Caki2 (cell line): ENCODE measurements around the gene VAC14. TPM values are rescaled to one million over a fixed set of nuclear protein-coding genes. Genes with fewer than 3 reads are reported as not detected.
"Not testable (repeated sequence)": the region's sequence is repeated elsewhere in the genome, so short reads cannot be mapped to it uniquely, and the experiment has no call there.

Experiments
- DNase-seq: peaks from one replicate; pipeline ENCODE4 v3.0.0-alpha.2; 2015; ENCODE audit warnings: low read depth
- in situ Hi-C: cut with HindIII; loops from 2 replicates; pipeline ENCODE4 v1.10.0; 2016; ENCODE audit warnings: low sequenced_read_pairs, low pct_unique_long_range_greater_than_20kb, mixed read lengths
- total RNA-seq: library from RNA; depleted of rRNA; stranded (reverse); fragments of >200 nt; shearing (Covaris generic); gene quantifications from 2 replicates; pipeline ENCODE4 v1.2.3, GENCODE V29; 2014; ENCODE audit warnings: low replicate concordance

VAC14 gene
- total RNA-seq, 1 experiment from 2014 or later = 56.6 TPM

DNA sequence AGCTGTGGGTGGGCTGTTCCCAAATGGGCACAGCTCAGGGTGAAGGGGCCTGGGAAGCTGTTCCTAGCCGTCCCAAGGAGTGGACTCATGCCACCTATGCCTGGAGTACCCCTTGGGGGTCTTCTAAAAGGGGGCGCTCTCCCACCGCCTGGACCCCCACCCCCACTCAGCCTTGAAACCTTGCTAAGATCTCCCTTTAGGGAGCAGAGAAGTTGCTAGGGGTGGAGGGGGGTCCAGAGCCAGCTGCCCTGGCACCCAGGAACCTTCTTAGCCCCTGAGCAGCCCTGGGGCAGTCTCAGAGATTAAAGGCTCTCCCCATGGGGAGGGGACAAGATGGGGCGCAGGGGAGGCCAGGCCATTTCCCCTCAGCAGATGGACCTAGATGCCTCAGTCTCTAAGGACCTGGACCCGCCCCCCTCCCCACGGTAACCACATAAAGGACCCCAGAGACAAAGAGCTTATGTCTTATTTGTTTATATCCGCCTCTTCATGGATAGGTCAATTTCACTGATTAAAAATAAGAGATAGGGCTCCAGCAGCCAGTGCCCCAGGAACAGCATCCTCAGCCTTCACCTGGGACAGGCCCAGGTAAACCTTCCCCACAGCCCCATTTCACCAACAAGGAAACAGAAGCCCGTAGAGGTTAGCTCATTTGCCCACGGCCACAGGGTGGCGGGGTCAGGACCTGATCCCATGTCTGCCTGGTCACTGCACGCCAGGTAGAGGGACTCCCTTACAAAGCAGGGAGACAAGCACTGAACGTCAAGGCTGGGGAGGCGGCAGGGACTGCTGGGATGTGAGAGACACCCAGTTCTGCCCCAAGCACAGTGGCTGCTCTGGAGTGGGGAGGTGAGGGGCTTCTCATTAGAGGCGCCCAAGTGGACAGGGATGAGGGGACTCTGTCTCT, 118.5 kb downstream of the VAC14 start:
- in situ Hi-C loops = no loop called here

DNA sequence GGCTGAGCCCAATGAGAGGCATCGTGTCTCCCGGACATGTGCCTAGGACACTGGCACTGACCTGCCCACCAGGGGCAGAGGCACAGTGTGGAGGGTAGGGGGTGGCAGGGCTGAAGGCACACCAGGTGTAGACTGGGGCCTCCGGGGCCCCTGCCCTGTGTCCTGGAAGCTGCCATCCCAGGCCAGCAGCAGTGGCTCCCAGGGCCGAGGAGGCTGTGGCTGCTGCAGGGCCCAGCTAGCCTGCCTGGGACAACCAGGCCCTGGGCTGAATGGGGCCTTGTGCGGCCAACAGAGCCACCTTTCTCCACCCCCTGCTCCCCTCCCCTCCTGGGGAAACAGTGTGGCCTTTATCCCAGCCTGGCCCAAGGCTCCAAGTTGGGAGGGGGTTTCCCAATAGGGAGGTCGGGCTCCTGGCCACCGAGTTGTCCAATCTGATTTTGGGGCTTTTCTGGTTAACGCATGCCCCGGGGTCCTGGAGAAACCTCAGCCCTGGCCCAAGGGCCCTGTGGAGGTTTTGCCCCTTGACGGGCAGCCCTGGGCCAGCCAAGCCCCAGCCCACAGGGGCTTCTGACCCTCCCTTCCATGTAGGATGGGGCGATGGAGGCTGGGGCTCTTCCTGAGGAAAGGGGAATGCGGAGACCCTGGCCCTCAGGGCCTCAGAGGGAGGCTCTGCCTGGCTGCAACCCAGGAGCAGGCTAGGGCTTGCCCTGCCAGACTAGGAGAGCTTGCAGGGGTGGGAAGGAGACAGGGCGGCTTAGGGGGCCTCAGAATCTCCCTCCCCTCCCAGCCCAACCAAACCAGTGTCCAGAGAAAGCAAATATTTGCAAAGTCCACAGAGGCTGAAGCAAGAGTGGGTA, 119.3 kb downstream of the VAC14 start:
- in situ Hi-C loops = no loop called here
- DNase-seq = no peak

More for the DNA sequence above, 118.5 kb downstream of the VAC14 start:
- no peak for DNase-seq

DNA sequence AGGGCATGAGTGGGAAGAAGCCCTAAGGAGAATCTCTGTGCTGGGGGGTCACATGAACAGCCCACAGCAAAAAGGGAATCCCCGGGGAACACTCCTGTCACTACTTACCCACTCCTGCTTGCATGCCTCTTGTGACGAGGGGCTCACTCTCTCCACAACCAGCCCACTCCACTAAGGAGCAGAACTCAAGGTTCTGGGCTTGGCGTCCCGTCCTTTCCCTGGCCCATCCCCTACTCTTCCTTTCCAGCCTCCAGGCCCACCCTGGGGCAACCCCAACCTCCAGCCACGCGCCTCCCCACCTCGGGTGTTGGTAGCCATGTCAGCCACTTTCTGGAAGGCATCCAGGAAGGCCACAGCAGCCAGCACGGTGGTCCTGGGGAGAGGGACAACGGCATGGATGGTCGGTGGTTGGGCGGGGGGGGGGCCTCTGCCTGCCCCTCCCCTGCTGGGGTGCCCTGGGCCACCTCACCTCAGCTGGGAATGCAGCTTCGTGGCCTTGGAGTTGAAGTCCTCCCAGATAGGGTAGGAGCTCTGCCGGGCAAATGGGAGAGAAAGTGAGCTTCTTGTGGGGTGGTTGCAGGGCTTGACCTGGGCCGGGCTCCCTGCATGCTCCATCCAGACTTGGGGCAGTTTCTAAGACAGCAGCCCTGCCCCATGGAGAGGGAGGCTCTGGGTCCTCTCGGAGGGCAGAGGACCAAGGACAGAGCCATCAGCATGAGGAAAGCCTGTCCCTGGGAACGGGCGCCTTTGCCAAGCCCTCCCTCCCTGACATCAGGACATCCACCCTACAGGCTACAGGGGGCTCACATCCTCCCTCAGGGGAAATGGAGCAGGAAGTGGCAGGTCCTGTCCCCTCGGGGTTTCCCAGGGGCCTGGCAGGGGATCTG, 120.2 kb downstream of the VAC14 start:
- in situ Hi-C loops = no loop called here
- DNase-seq = no peak

DNA sequence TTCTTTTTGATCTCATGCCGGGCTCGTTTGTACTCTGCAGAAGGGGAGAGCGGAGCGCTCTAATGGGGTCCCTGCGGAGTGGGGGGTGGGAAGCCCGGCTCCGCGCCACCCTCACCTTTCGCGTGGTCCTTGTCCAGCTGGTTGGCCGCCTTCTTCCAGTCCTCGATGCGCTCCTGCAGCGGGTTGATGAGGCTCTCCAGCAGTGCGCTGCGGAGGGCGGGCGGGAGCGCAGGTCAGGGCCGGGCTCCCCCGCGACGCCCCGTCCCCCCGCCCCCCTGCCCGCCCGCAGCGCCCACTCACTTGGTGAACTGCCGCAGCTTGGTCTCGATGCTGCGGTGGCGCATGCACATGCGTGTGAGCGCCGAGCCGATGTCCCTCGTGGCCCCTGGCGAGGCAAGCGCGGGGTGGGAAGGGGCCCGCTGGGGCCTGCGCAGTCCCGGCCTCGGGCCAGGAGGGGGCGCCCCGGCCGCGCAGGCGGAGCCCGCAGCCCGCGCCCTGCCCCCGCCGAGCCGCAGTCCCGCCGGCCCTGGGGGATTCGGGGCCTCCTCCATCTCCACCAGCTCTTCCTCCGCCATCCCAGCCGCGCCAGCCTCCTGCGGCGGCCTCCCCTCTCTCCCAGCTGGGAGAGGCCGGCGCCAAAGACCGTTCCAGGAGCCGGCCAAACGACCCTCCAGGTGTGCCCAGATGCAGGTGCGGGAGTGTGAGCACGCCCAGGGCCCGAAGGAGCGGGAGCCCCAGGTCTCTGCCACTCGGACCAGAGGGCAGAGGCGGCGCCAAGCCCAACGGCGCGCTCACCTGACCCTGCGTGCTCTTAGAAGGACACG, 121.1 kb downstream of the VAC14 start:
- in situ Hi-C loops = no loop called here
- DNase-seq = no peak

DNA sequence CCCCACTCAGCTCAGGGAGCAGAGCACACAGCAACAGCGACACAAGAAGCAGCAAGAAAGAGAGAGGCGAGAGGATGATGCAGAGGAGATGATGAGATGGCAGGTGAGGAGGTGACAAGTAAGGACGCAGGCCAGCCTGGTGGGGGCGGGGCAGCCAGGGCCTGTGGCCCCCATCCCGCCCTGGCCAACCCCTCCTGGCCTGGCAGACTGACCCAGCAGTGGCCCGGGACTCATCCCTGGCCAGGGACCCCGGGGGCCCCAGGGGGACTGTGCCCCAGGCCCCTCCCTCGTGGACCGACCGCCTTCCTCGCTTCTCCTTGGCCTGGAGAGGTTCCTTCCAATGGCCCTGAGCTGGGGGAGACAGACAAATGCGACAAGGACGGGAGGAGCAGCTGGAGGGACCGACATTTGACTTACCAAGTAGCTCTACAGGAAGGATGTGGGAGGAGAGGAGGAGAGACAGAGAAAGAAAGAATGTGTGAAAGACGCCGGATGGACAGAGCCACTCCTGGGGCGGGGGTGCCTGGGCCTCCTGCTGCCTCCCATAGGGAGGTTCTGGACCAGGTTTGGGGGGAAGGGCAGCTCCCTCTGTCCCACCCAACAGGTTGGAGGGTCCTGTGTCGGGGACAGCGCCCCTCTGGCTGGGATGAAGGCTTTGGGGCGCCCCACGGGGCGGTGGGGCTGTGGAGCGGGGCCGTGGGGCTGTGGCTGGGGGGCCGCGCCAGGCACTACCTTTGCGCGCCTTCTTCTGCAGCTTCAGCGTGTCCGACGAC, 121.9 kb downstream of the VAC14 start:
- in situ Hi-C loops = no loop called here

DNA sequence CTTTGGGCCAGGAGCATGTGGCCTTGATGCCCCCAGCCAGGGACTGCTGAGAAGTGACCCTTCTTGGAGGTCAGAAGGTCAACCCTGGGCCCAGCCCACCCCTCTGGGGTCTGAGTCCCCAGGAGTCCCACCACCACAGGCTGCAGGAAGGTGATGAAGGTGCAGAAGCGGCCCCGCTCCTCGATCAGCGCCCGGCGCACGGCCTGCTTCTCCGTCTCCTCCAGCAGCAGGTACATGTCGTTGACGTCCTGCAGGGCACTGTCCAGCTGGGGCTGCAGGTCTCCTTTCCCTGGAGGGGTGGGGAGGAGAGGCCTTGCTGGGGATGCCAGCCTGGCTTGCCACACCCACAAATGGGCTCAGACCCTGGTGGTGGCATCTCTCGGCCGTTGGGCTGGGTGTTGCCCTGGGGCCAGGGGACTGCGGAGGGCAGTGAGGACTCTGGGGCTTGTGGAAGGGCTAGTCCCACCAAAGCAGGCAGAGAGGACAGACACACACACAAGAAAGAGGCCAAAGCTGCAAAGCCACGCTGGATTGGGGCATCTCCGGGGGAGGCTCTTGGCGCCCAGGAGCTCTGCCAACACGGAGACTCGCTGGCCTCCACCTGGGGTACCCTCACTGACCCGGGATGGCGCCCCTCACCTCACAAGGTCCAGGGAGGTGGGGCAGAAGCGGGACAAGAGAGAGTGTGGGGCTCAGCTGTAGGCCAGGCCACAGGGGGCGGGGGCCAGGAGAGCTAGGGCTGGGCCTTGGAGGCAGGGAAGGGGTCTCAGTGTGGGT, 122.6 kb downstream of the VAC14 start:
- no peak for DNase-seq
- in situ Hi-C loops = no loop called here

More for the DNA sequence above, 121.9 kb downstream of the VAC14 start:
- DNase-seq = no peak

DNA sequence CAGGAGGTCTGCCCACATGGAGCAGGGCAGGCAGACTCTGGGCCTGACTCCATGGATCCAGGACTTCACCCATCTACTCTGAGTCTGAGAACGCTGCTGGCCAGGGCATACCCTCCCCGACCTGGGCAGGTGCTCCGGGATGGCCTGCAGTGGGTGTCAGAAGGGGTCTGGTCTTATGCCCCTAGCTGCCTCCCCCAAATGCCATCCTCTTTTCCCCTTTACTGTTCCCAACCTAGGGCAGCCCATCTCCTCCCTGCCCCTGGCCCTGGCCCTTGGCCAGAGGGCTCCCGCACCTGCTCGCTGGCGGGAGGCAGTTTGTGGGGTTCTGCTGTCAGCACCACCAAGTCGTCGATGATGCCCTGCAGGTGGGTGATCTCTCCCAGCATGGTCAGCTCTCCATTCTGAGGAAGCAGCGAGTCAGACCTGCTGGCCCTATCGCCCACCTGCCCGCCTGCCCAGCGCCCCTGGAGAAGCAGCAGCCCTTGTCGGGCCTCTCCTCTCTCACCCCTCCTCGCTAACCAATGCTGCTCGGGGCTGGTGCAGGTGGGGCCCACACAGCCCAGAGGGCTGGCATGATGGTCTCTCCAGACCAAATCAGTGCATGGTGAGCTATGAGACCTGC, 123.3 kb downstream of the VAC14 start:
- in situ Hi-C loops = no loop called here
- no peak for DNase-seq

DNA sequence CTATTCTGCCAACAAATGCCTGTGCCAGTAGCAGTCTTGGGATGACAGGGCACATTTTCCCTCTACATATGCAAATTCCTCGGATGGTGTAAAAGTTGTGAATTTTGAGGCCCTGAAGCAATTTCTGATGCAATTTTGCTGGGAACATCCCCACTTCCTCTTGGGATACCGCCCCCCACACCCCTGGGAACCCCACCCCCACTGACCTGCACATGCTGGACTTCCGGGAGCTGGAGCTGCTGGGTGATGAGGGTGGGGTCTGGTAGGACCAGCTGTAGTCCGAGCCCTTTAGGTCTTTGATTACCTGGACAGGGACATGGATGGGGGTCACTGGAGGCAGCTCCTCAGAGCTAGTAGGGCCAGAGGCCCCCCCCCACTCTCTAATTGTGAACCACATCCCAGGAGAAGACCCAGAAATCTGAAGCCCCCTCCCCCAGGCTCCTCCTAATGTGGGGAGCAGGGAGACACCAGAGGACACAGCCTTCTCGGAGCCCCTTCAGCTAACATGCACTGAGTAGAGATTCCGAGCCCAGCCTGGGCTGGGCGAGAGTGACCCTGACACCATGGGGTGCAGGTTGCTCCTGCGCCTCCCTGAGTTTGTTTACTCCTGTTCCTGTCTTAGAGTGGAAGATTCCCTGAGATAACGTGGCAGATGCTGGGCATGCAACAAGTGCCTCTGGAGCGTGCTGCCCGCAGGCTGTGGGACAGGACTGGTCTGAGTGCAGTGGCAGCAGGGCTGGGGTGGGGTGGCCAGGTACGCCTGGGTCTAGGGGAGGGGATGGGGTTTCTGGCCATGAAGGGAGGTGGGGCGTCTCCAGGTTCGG, 124.1 kb downstream of the VAC14 start:
- no peak for DNase-seq
- in situ Hi-C loops = no loop called here

DNA sequence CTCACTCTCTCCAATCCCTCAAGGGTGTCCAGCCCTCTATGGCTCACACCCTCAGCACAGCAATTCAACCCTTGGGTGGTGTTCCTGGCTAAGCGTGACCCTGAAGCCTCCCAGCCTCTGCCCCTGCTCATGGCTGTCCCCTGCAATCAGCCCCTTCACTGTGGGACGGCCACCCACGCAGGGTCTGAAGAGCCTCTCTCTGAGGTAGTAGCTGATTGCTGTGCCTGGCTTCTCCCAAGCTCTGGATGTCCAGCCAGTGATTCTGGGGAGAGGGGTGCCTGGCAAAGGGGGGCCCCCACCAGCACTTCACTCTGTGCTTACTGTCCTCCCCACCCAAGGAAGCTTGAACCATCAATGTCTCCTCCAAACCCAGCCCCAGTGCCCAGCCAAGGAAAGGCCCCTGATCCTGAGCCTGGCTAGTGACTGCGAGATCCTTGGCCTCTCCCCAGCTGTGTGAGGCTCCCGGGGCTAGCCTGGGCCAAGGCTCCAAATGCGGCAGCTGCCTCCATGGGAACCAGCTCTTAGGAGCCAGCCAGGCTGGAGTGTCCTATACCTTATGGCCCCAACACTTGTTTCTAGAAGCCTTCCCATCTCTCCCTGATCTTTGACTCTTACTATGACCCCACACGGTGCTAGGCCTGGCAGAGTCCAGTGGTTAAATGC, 125.0 kb downstream of the VAC14 start:
- in situ Hi-C loops = no loop called here
- no peak for DNase-seq

DNA sequence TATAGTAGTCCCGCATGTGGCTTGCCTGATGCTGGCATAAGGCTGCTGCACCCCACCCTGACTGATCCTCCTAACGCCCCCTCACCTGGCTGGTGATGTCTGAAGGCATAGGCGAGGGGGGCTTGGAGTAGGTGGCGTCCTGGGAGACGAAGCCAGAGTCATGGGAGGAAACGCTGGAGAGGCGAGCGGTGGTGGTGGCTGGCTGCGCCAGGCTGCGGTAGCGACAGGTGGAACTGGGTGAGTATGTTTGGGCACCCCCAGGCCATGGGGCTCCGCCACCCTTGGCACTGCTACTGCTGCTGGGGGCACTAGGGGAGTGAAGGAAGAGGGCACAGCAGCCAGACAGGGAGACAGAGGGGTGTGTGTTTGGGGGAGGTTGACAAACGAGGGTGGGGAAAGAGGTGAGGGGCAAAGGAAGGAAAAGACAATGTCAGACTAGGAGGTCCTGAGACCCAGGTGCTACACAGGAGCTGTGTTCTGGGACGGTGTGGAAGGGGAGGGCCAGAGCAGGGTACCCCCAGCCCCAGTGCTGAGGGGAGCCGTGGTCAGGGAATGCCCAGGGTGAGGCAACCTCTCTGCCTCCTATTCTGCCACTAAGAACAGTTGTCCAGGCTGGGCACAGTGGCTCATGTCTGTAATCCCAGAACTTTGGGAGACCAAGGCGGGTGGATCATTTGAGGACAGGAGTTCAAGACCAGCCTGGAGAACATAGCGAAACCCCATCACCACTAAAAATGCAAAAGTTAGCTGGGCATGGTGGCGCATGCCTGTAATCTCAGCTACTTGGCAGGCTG, 126.5 kb downstream of the VAC14 start:
- no peak for DNase-seq
- in situ Hi-C loops = no loop called here

DNA sequence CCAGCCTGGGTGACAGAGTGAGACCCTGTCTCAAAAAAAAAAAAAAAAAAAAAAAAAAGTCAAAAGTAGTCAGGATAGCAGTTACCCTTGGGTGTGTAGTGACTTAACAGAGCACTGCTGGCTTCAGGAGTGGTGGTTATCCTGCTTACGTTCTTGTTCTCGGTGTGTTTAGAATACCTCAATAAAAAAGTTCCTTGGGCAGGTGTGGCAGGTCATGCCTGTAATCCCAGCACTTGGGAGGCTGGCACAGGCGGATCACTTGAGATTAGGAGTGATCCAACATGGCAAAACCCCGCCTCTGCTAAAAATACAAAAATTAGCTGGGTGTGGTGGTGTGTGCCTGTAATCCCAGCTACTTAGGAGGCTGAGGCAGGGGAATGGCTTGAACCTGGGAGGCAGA, 130.0 kb downstream of the VAC14 start:
- DNase-seq, in situ Hi-C loops: not testable (repeated sequence)

DNA sequence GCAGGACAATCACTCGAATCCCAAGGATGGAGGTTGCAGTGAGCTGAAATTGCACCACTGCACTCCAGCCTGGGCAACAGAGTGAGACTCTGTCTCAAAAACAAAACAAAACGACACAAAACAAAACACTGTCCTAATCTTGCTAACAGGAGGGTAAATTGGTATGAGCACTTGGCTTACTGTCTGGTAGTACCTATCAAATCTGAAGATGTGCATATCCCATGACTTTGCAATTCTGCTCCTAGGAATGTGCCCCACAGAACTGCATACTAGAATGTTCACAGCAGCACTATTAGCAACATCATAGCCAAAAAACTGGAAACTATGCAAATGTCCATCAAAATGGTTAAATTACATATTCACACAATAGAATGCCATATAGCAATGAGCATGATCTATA, 130.8 kb downstream of the VAC14 start:
- in situ Hi-C loops = no loop called here
- DNase-seq = no peak

DNA sequence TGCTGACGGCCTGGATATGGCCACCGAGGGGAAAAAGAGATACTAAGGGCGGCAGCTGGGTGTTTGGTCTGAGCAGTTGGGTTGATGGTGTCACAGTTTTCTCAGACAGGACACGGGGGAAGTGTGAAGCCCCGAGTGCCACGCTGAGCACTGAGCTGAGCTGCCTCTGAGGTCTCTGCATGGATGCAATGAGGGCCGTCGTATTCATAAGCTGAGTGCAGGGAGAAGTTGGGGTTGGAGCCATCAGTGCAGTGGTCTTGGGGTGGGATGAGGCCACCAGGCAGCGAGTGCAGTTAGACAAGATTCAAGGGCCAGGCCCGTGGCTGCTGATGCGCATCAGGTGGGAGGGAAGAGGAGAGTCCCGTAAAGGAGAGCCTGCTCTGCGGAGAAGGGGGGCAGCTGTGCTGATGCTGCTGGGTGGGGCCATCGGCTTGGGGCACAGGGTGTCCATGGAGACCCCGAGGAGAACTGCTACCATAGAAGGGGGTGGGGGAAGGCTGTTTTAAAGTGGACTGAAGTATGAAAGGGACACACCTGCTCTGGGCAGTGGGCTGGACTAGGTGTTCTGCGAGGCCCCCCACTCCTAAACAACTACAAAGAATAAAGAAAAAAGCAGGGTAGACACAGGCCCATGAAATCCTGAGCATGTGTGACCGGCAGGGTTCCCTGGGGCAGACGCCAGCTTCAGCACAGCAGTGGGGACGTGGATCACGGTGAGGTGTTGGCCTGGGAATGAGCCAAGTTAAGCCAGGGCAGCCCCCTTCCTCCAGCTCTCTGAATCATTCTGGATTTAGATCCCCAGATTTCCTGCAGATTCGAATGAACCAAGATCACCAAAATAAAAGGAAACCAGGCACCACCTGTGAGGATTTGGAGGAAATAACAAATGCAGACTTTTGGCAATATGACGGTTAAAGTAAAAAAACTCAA, 134.9 kb downstream of the VAC14 start:
- DNase-seq = no peak
- in situ Hi-C loops = no loop called here
